ENCODE data around the gene FAM111A.

Gene FAM111A

GRCh38 chr11:59200423-59200746, 57.7 kb downstream of the FAM111A start:
- no peak for DNase-seq (ENCODE audit: low spot score)

- peak; percentile 35 for DNase-seq (ENCODE audit: low spot score)
Observed at GRCh38 chr11:59201353-59201752, 58.7 kb downstream of the FAM111A start.

All from germinal center (tissue), 1 donor.